C4-2B (cell line): ENCODE measurements around the gene CORO1C.
"Not testable (repeated sequence)": the region's sequence is repeated elsewhere in the genome, so short reads cannot be mapped to it uniquely, and the experiment has no call there.

ENCODE experiments used
- H3K27ac ChIP-seq: fragments of 450-650 bp; 2 replicates; pipeline ENCODE4 v1.5.1; 2017
- CTCF ChIP-seq: fragments of 450-650 bp; conservative IDR thresholded peaks from 2 replicates; pipeline ENCODE4 v1.5.1; 2017; ENCODE audit warnings: mild to moderate bottlenecking
- ZFX ChIP-seq: fragments of 450-650 bp; IDR thresholded peaks from 2 replicates; pipeline ENCODE4 v1.6.1; 2017

CORO1C gene

GRCh38 chr12:108667349-108667748, 64.0 kb downstream of the CORO1C start:
- TF ChIP-seq CTCF (no peak), ZFX (no peak)
- H3K27ac ChIP-seq = no peak overlapping the region

DNA sequence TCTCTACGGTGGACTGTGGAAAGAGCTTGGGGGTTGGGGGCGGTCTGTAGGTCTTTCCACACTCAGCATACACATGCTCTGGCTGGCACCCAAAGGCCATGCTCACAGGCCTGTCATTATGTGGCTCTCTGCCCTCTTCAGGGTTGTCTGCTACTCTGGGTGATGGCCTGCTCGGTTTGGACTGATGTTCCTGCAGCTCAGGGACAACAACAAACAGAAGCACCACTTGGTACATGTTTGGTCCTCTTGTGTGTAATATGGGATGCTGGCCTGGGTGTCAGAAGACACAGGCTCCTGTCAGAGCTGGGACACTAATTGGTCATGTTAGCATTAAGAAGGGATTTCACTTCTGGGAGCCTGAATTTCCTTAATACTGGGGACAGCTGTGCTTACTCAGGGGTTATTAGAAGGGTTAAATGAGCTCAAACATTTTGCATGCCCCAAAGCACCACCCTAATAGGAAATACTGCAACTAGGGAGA, 64.9 kb downstream of the CORO1C start:
- no peak overlapping the region for H3K27ac ChIP-seq
- TF ChIP-seq CTCF = no peak
- TF ChIP-seq ZFX = no peak

- no peak for TF ChIP-seq ZFX
- no peak for TF ChIP-seq CTCF
- no peak overlapping the region for H3K27ac ChIP-seq
Observed at GRCh38 chr12:108665608-108666202, 65.6 kb downstream of the CORO1C start.

GRCh38 chr12:108664338-108665258, 66.7 kb downstream of the CORO1C start:
- peak; percentile 91 for TF ChIP-seq CTCF
- no peak for TF ChIP-seq ZFX
- no peak overlapping the region for H3K27ac ChIP-seq

GRCh38 chr12:108663324-108664015, 67.8 kb downstream of the CORO1C start:
- H3K27ac ChIP-seq = no peak overlapping the region
- TF ChIP-seq ZFX = no peak
- TF ChIP-seq CTCF = no peak

DNA sequence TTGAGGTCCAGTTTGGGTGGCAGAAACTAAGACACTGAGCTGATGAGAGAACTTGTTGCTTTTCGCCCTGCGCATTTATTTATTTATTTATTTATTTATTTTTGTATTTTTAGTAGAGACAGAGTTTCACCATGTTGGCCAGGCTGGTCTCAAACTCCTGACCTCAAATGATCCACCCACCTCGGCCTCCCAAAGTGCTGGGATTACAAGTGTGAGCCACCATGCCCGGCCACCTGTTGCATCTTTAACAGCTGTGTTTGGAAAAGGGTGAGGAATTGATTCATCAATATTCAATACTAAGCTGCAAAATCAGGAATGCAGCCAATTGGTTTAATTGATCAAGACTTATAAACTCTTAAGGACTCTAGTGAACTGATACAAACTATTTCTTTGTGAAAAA, 73.2 kb downstream of the CORO1C start:
- not testable (repeated sequence) for H3K27ac ChIP-seq

DNA sequence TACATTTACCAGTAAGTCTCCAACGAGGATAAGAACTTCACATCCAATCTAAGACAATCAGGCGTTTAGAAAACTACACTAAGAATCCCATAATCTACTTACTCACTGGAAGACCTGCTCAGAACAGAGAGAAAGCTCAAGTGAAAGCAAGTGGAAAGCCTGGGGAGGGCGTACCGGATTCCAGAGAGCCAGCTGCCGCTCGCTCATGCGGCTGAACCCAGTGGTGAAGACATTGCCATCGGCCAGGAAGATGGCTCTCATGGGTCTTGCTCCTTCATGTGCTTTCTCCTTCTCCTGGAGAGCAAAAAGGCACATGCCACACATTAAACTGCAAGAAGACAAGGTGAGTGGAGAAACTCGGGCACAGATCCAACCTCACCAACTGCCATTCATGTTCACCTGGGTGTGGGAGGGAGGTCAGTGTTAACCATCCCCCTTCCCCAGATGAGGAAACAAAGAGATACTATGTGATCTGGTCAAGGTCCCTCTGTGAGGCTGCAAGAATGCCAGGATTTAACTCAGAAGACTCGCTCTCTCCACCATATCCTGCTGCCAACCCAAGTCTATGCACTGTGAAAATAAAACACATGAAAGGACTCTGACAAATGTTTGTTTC, 74.1 kb downstream of the CORO1C start:
- TF ChIP-seq CTCF (no peak), ZFX (no peak)
- H3K27ac ChIP-seq = no peak overlapping the region

GRCh38 chr12:108656247-108656646, 75.1 kb downstream of the CORO1C start:
- not testable (repeated sequence) for H3K27ac ChIP-seq

DNA sequence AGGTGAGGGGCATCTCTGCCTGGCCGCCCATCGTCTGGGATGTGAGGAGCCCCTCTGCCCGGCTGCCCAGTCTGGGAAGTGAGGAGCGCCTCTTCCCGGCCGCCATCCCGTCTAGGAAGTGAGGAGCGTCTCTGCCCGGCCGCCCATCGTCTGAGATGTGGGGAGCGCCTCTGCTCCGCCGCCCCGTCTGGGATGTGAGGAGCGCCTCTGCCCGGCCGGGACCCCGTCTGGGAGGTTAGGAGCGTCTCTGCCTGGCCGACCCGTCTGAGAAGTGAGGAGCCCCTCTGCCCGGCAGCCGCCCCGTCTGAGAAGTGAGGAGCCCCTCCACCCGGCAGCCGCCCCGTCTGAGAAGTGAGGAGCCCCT, 75.5 kb downstream of the CORO1C start:
- H3K27ac ChIP-seq = not testable (repeated sequence)

- not testable (repeated sequence) for H3K27ac ChIP-seq
Observed at GRCh38 chr12:108654622-108655021, 76.7 kb downstream of the CORO1C start.
